ENCODE results near the gene ARAP1. TPM values are rescaled to one million over a fixed set of nuclear protein-coding genes. Genes with fewer than 3 reads are reported as not detected.

Gene ARAP1
- total and polyA plus RNA-seq, 3 experiments from 2014 or later = 39.8 to 64.0 (median 61.2) TPM

DNA sequence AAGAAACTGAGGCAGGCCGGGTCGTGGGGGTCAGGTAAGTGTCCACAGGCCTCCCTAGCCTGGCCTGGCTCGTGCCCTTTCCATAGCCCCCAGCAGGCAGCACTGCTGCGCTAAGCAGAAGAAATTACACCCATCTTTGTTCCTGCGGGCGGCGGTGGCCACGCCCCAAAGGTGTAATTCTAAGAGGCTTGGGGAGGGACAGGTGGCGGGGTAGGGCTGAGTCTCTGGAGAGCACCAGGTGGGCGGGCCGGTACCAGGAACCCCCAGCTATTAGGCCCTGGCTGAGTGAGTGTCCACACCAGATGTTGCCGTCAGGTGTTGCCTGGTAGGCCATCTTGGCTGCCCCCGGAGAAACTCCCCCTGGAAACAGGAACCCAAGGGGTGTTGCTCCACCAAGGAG is 12.3 kb upstream of the ARAP1 start:
- H3K27me3 Mint-ChIP-seq = peaks cover 0 to 5% of the 10 kb centered on the region in 2 donors
- no peak overlapping the region for H3K4me3 Mint-ChIP-seq
- ChIA-PET CTCF (interaction anchor here (2.2 kb wide), 1 partner anchor 30 kb away, joined by 5 read pairs; the partner anchor contains the start of gene STARD10), POLR2A (no interaction called here)
- no peaks in the 10 kb centered on the region for H3K9me3 Mint-ChIP-seq
- H3K4me1 ChIP-seq (ENCODE audit: insufficient read depth, low read length) = no peaks in the 10 kb centered on the region
- H3K4me3 ChIP-seq (ENCODE audit: low read length) = no peak overlapping the region
- peaks cover 0 to 1% (median 0%) of the 10 kb centered on the region in 3 donors for H3K36me3 Mint-ChIP-seq
- no peak overlapping the region for H3K27ac Mint-ChIP-seq
- no peak for DNase-seq
- peaks cover 7 to 15% (median 14%) of the 10 kb centered on the region in 3 donors for H3K4me1 Mint-ChIP-seq
- H3K27me3 ChIP-seq (ENCODE audit: insufficient read depth, low read length, poor library complexity, severe bottlenecking) = no peaks in the 10 kb centered on the region
- no peaks in the 10 kb centered on the region for H3K36me3 ChIP-seq (ENCODE audit: insufficient read depth, low read length)
- no peak overlapping the region for H3K27ac ChIP-seq (ENCODE audit: low read depth, low read length)
- H3K9me3 ChIP-seq (ENCODE audit: low read length) = no peaks in the 10 kb centered on the region

DNA sequence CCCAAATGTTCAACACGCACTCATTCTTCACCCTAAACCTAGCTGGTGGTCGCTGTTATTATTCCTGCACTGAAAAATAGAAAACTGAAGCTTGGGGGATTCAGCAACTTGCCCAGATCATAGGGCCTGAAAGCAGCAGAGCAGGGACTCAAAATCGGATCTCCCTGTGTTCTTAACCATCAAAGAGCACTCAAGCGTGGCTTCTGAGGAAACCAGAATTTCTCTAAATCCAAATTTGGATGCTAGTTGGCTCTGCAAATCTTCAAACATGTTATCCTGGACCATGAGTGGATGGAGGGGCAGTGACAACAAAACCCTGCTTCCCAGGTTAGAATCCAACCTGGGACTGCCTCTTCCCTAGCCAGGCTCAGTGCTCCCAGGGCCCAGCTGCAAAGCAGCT is 11.6 kb upstream of the ARAP1 start:
- ChIA-PET POLR2A (no interaction called here), CTCF (no interaction called here)
- Histone ChIP-seq H3K4me3 (ENCODE audit: low read length) (no peak overlapping the region), H3K4me1 (ENCODE audit: insufficient read depth, low read length) (no peaks in the 10 kb centered on the region), H3K36me3 (ENCODE audit: insufficient read depth, low read length) (no peaks in the 10 kb centered on the region), H3K27me3 (ENCODE audit: insufficient read depth, low read length, poor library complexity, severe bottlenecking) (no peaks in the 10 kb centered on the region), H3K27ac (ENCODE audit: low read depth, low read length) (no peak overlapping the region), H3K9me3 (ENCODE audit: low read length) (no peaks in the 10 kb centered on the region)
- H3K36me3 Mint-ChIP-seq = peaks cover 0 to 3% (median 1%) of the 10 kb centered on the region in 3 donors
- H3K27me3 Mint-ChIP-seq = peaks cover 0 to 5% of the 10 kb centered on the region in 2 donors
- no peaks in the 10 kb centered on the region for H3K9me3 Mint-ChIP-seq
- DNase-seq = no peak
- H3K4me3 Mint-ChIP-seq = no peak overlapping the region
- peak overlapping the region in 2 of 8 donors; percentile 7 to 54 for H3K27ac Mint-ChIP-seq
- peaks cover 7 to 15% (median 14%) of the 10 kb centered on the region in 3 donors for H3K4me1 Mint-ChIP-seq

DNA sequence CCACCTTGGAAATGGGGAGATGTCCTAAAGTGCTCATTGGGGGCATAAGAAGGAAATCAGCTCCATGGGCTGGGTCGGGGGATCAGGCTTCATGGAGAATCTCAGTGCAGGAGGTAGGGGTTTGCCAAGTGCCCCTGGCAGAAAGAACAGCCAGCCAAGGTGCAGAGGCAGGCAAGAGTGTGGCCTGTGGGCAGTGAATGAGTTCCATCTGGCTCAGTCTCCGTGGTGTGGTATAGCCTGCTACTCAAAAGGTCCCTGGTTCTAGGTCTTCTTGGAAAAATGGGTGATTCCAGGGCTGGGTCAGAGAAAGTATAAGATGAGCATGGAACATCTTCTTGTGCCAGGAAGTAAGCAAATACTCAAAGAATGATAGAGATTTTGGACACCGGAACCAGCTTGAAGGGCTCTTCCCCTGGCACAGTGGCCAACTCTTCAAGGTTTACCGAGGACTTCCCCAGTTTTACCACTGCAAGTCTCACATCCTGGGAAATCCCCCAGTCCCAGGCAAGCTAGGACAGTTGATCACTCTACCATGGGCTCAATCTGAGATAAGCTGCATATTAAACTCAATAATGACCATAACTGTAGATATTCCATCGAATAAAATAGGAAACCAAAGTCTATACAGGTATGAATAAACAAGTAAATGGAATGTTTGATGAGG is 10.6 kb upstream of the ARAP1 start:
- ChIA-PET POLR2A (no interaction called here), CTCF (no interaction called here)
- H3K9me3 Mint-ChIP-seq = no peaks in the 10 kb centered on the region
- H3K27ac ChIP-seq (ENCODE audit: low read depth, low read length) = no peak overlapping the region
- peak overlapping the region in 3 of 8 donors; percentile 43 to 74 (median 44) for H3K27ac Mint-ChIP-seq
- peaks cover 0 to 4% of the 10 kb centered on the region in 2 donors for H3K27me3 Mint-ChIP-seq
- no peak overlapping the region for H3K4me3 Mint-ChIP-seq
- peaks cover 7 to 15% (median 14%) of the 10 kb centered on the region in 3 donors for H3K4me1 Mint-ChIP-seq
- no peaks in the 10 kb centered on the region for H3K27me3 ChIP-seq (ENCODE audit: insufficient read depth, low read length, poor library complexity, severe bottlenecking)
- no peaks in the 10 kb centered on the region for H3K9me3 ChIP-seq (ENCODE audit: low read length)
- no peaks in the 10 kb centered on the region for H3K4me1 ChIP-seq (ENCODE audit: insufficient read depth, low read length)
- DNase-seq = no peak
- H3K36me3 Mint-ChIP-seq = peaks cover 0 to 10% (median 4%) of the 10 kb centered on the region in 3 donors
- no peak overlapping the region for H3K4me3 ChIP-seq (ENCODE audit: low read length)
- no peaks in the 10 kb centered on the region for H3K36me3 ChIP-seq (ENCODE audit: insufficient read depth, low read length)

DNA sequence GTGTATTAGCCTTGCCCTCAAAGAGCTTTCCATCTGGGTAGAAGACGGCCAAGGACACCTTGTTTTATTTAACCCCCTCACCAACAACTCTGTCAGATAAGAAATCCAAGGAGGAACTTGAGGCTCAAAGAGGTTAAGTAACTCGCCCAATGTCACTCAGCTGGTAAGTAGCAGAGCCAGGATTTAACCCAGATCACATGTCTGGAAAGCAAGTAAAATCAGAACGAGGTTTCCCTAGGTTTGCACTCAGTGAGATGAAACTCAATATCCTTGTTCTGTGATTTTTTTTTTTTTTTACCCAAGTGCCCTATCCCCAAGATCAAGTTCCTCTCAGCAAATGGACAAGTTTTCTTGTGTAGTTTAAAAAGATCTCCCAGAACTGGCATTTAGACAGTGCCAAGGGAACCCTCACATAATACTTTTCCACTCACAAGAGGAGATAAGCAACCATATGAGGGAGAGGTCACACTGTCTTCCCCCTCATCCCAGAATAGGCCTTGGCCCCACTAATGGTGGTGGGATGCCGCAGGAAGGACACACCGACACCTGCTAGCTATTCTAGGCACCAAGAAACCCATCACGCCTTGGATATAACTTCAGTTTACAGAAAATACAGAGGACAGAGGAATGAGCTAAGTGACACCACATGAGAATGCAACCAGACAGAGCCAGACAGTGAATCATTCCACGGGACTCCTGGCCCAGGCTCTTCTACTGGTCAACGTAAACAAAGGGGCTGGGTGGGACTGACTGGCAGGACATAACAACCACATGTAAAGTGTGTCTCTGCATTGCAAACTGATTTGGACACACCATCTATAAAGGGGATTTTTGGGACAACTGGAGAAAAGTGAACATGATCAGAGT is 8.6 kb upstream of the ARAP1 start:
- H3K27ac Mint-ChIP-seq = peak overlapping the region in 2 of 8 donors; percentile 23 to 66
- H3K9me3 Mint-ChIP-seq = no peaks in the 10 kb centered on the region
- no peaks in the 10 kb centered on the region for H3K4me1 ChIP-seq (ENCODE audit: insufficient read depth, low read length)
- no peaks in the 10 kb centered on the region for H3K36me3 ChIP-seq (ENCODE audit: insufficient read depth, low read length)
- peaks cover 0 to 19% (median 10%) of the 10 kb centered on the region in 3 donors for H3K36me3 Mint-ChIP-seq
- H3K27me3 ChIP-seq (ENCODE audit: insufficient read depth, low read length, poor library complexity, severe bottlenecking) = no peaks in the 10 kb centered on the region
- H3K9me3 ChIP-seq (ENCODE audit: low read length) = no peaks in the 10 kb centered on the region
- peaks cover 0 to 2% of the 10 kb centered on the region in 2 donors for H3K27me3 Mint-ChIP-seq
- POLR2A ChIA-PET = no interaction called here
- peaks cover 5 to 15% (median 14%) of the 10 kb centered on the region in 3 donors for H3K4me1 Mint-ChIP-seq
- no peak for DNase-seq
- no peak overlapping the region for H3K27ac ChIP-seq (ENCODE audit: low read depth, low read length)
- H3K4me3 Mint-ChIP-seq = no peak overlapping the region
- CTCF ChIA-PET = no interaction called here
- H3K4me3 ChIP-seq (ENCODE audit: low read length) = no peak overlapping the region

DNA sequence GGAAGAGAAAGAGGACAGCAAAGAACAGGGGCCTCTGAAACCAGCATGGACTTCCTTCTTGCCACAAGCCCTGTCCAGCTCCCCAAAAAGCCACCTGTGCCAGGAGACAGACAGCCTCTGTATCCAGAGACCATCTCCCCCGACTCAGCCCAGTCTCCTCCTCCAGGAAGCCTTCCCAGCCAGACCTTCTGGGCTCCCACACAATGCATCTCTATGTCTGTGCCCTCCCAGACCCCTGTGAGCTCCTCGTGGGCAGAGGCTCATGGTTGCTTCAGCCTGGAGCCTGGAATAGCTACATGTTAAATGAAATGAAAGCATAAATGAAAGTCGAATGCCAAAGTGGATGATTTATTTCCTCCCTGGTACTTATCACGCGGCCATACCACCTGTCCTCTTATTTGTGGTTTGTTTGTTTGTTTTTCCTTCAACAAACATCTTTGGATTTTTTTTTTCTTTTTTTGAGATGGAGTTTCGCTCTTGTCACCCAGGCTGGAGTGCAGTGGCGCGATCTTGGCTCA is 7.3 kb upstream of the ARAP1 start:
- H3K27me3 ChIP-seq (ENCODE audit: insufficient read depth, low read length, poor library complexity, severe bottlenecking) = no peaks in the 10 kb centered on the region
- Mint-ChIP-seq H3K27ac (peak overlapping the region in 1 of 8 donors; percentile 34), H3K27me3 (peaks cover 0 to 2% of the 10 kb centered on the region in 2 donors), H3K36me3 (peaks cover 0 to 19% (median 10%) of the 10 kb centered on the region in 3 donors), H3K4me3 (peak overlapping the region in 1 of 7 donors; percentile 24), H3K4me1 (peaks cover 5 to 15% (median 14%) of the 10 kb centered on the region in 3 donors), H3K9me3 (no peaks in the 10 kb centered on the region)
- ChIA-PET CTCF (no interaction called here), POLR2A (interaction anchor here (1.0 kb wide), 1 partner anchor 22 kb away, joined by 3 read pairs; no protein-coding TSS in a partner anchor)
- H3K4me1 ChIP-seq (ENCODE audit: insufficient read depth, low read length) = no peaks in the 10 kb centered on the region
- no peaks in the 10 kb centered on the region for H3K36me3 ChIP-seq (ENCODE audit: insufficient read depth, low read length)
- no peak for DNase-seq
- no peak overlapping the region for H3K27ac ChIP-seq (ENCODE audit: low read depth, low read length)
- no peaks in the 10 kb centered on the region for H3K9me3 ChIP-seq (ENCODE audit: low read length)
- H3K4me3 ChIP-seq (ENCODE audit: low read length) = no peak overlapping the region

DNA sequence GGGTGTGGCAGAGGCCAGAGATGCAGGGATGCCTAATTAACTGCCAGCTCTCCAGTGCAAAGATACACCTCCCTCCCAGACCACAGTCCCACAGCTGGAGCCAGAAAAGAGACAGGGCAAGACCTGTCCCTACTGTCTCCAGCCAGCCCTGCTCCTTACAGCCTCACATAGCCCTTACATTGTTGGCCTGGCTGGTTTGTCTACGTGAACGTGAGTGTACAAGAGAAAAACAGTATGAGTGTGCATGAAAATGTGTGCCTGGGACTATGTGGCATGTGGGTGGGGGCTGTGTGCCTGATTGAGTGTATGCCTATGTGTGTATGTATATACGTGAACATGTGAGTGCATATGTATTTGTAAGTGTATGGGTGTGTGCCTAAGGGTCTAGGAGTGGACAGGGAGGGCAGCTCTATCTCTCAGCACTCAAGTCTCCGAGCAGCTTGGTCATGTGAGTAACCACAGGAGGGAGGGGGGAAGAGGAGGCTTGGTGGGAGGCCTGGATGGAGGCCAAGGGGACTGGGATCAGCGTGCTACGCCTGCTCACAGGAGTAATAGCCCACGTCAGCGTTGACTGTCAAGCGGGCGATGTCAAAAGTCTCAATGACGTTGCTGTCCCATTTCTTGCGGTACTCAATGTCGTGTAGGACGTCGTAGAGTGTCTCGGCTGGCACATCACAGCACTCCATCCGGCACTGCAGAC is 6.6 kb upstream of the ARAP1 start:
- ChIA-PET CTCF (no interaction called here), POLR2A (interaction anchor here (1.0 kb wide), 1 partner anchor 23 kb away, joined by 3 read pairs; no protein-coding TSS in a partner anchor)
- Mint-ChIP-seq H3K9me3 (no peaks in the 10 kb centered on the region), H3K27me3 (peaks cover 0 to 2% of the 10 kb centered on the region in 2 donors), H3K4me3 (peak overlapping the region in 1 of 7 donors; percentile 31), H3K36me3 (peaks cover 0 to 19% (median 10%) of the 10 kb centered on the region in 3 donors), H3K4me1 (peaks cover 5 to 15% (median 14%) of the 10 kb centered on the region in 3 donors), H3K27ac (peak overlapping the region in 5 of 8 donors; percentile 8 to 93 (median 43))
- no peak for DNase-seq
- H3K9me3 ChIP-seq (ENCODE audit: low read length) = no peaks in the 10 kb centered on the region
- no peaks in the 10 kb centered on the region for H3K36me3 ChIP-seq (ENCODE audit: insufficient read depth, low read length)
- no peak overlapping the region for H3K4me3 ChIP-seq (ENCODE audit: low read length)
- no peaks in the 10 kb centered on the region for H3K27me3 ChIP-seq (ENCODE audit: insufficient read depth, low read length, poor library complexity, severe bottlenecking)
- no peak overlapping the region for H3K27ac ChIP-seq (ENCODE audit: low read depth, low read length)
- H3K4me1 ChIP-seq (ENCODE audit: insufficient read depth, low read length) = no peaks in the 10 kb centered on the region

DNA sequence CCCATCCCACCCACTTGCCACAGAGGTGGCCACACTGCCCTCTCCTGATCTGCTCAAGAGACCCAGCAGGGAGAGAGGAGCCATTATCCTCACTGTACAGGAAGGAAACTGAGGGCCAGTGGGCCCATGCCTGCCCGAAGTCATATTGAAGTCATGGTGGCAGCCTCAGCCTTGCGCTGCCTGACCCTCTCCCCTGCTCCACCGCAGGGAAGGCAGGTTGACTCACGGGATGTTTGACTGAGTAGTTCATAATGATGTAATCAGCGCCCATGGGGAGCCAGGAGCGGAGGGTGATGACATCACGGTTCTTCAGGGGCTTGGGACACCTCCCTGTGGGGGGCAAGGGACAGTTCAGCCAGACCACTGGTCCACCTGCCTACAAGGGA is 6.1 kb upstream of the ARAP1 start:
- Histone ChIP-seq H3K4me1 (ENCODE audit: insufficient read depth, low read length) (peaks cover 3% of the 10 kb centered on the region), H3K4me3 (ENCODE audit: low read length) (no peak overlapping the region), H3K27ac (ENCODE audit: low read depth, low read length) (no peak overlapping the region), H3K36me3 (ENCODE audit: insufficient read depth, low read length) (no peaks in the 10 kb centered on the region), H3K9me3 (ENCODE audit: low read length) (no peaks in the 10 kb centered on the region), H3K27me3 (ENCODE audit: insufficient read depth, low read length, poor library complexity, severe bottlenecking) (no peaks in the 10 kb centered on the region)
- Mint-ChIP-seq H3K9me3 (no peaks in the 10 kb centered on the region), H3K4me3 (peak overlapping the region in 1 of 7 donors; percentile 31), H3K36me3 (peaks cover 0 to 19% (median 10%) of the 10 kb centered on the region in 3 donors), H3K4me1 (peaks cover 7 to 13% (median 10%) of the 10 kb centered on the region in 3 donors), H3K27ac (peak overlapping the region in 1 of 8 donors; percentile 25), H3K27me3 (peaks cover 0 to 2% of the 10 kb centered on the region in 2 donors)
- ChIA-PET POLR2A (no interaction called here), CTCF (no interaction called here)
- no peak for DNase-seq

All from CD8-positive, alpha-beta memory T cell (primary cell).